ENCODE results near the gene CDK11B.
"Not testable (repeated sequence)": the region's sequence is repeated elsewhere in the genome, so short reads cannot be mapped to it uniquely, and the experiment has no call there.

The CDK11B gene

DNA sequence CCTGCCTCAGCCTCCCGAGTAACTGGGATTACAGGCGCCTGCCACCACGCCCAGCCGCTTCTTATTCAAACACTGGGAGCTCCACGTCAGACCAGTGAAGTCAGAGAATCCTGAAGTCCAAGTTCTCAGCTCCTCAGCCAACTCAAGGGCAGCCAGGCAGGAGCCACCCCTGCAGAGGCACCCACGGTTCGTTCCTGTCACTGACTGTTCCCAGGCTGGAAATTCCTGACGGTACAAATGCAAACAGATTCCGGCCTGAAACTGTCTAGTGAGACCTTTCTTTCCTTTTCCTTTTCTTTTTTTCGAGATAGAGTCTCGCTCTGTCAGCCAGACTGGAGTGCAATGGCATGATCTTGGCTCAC lies 22.1 kb upstream of the CDK11B start:
- DNase-seq, result no peak

DNA sequence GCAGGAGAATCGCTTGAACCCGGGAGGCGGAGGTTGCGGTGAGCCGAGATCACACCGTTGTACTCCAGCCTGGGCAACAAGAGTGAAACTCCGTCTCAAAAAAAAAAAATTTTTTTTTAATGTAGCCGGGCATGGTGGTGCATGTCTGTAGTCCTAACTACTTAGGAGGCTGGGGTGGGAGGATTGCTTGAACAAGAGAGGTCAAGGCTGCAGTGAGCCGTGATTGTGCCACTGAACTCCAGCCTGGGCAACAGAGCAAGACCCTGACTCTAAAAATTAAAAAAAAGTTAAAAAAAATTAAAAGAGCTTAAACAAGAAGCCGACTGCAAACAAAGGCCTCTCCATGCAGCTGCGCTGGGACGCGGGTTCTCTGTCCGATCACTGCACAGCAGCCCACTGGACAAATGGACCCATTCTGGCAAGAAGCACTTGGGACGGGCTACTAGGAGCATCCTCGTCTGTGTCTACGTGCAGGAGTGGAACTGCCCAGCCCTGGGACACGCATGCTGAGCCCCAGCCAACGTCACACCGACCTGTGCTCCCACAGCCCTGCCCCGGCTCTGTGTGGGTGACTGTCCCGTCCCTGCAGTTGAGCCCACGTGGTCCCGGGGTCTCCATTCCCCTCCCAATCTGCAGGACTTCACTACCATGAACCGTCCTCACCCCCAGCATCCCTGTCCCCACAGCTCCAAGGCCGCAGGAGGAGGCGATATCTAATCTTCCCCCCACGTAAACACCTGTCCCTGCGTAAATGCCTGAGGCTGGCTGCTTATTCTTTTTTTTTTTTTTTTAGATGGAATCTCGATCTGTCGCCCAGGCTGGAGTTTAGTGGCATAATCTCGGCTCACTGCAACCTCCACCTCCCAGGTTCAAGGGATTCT lies 21.5 kb upstream of the CDK11B start:
- no peak for DNase-seq

DNA sequence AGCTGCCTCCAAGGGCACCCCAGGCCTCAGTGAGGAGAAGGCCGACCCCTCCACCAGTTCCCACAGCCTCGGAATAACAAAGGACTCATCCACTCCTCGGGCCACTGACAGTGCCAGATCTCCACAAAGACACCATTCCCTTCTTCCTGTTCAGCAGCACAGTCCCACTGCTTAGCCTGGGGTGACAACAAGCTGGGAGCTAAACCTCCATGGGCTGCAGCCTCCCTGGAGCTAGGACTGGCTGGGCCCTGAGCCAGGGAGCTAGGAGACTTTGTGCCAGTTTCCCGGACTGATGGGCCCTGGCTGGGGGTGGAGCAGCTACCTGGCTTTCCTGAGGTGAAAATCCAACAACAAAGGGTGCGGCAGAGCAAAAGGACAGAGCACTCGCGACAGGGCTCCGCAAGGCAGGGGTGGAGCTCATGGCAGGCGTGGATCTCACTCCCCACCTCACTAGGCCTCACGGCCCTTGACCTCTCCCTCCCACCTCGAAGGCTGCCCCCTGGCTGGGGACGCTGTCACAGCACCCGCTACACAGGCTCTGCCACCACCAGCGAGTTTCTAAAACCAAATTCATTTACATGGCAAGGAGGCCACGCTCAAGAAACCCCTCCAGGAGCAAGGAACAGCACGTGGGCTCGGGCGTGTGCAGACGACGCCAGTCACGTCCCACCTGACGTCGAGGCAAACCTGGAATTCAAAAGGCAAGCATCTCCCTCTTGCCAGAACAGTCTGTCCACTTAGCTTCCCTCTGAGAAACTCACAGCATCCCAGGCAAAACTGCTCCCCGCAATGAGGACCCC lies 20.0 kb upstream of the CDK11B start:
- no peak for DNase-seq

DNA sequence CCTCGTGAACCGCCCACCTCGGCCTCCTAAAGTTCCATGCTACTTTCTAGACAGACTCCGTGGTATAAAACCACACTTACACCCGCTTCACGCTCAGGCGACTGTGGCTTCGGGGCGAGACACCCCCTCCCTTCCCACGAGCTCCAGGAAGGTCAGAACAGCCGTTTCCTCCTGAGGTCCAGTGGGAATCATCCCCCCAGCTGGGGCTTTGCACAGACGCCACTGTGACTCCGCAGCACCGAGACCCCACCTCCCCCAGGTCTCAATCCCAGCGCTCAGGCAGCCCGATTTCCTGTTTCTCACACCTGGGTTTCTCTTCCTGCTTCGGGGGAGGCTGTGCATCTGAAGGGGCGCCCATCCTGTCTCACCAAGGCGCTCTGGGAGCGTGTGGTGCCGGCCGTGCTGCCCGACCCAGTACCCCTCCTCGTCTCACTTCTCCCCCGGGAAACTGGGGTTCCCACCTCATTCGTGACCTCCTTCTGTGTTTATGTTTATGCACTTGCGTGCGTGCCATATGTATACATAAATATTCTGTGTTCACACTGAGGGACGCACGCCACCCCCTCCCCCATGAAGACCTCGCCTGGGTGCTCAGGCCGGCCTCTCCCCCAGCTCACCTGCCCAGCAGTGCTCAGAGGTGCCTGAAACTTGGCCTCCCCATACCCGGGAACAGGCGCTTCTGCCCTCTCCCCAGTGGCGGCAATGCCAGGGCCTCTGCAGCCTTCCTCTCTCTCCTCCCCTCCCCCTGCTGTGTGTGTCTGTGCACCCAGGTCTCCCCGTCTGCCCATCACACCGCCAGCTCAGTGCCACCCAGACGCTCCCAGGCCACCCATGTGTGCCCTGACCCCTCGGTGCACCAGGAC lies 19.1 kb upstream of the CDK11B start:
- DNase-seq, result no peak

DNA sequence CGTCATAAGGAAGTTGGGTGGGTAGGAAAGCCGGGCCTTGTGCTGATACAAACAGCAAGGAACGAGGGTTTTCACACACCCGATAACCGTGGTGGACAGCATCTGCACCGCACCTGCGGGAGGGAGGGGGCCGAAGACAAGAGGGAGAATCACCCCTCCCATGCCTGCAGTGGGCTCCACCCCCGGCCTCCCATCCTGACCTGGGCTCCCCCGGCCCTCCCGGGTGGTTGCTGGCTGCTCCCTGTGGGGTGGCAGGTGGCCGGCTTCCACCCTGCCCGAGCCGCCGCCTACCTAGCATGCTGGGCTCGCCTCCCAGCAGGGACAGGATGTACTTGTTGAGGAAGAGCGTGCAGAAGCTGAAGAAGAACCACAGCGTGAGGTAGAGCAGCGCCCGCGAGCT lies 17.3 kb upstream of the CDK11B start:
- DNase-seq, result not testable (repeated sequence)

DNA sequence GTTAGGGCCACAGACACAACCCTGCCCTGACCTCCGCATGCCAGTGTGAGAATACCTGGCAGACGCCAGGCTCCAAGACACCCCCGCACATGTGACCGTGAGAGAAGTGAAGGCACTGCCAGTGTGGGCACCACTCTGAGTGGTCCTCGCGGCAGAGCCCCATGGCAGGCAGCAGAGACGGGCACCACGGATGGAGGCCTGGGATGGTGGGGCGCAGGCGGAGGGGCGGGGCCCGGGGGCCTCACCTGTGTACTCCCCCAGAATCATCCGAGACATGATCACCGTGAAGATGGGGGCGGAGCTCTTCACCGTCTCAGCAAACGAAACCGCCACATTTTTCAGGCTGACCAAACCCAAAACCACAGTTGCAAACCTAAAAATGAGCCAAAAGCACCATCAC lies 16.4 kb upstream of the CDK11B start:
- DNase-seq, result not testable (repeated sequence)

DNA sequence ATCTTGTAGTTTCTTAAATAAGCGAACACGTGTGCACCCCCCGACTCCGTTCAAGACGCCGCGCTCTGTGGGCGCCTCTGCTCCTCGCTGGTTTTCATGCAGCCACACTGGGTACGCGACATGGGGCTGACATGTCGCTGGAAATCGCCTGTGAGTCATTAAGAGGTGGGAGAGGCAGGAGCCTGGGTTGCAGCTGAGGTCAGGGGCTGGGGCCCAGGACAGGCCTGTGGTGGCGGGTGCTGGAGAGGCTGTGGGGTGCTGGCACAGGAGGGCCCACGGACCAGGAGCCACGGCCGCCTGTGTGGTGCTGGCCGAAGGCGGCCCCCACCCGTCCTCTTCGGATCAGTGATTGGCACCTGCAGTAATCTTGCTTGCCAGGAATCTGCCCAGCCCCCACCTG lies 16.0 kb upstream of the CDK11B start:
- DNase-seq, result not testable (repeated sequence)

DNA sequence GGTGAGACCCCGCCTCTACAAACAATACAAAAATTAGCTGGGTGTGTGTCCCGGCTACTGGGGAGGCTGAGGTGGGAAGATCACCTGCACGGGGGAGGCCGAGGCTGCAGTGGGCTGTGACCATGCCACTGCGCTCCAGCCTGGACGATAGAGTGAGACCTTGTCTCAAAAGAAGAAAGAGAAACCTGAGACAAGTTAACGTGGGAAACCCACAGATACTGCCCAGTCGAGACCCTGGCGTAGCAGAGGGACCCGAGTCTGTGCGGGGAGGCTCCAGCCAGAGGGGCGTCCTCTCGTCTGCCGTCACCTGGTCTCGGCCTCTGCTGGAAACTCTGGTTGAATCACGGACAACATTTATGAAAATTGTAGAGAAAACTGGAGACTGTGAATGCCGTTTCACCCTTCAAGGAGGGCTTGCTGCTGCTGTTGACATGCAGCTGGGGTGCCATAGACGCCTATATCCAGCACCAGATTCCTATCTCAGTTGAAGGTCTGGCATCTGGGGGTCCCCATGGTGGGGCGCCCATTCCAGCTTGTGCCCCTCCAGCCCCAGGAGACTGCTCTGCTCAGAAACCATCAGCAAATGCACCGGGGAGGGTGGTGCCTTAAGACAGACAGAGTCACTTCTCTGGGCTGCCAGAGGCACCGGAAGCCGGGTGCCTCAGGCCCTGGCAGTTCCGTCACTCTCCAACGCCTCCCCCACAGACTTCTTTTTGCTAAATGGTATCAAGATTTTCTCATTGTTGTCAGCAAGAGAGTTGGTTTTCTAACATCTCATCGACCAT lies 13.6 kb upstream of the CDK11B start:
- DNase-seq, result no peak

DNA sequence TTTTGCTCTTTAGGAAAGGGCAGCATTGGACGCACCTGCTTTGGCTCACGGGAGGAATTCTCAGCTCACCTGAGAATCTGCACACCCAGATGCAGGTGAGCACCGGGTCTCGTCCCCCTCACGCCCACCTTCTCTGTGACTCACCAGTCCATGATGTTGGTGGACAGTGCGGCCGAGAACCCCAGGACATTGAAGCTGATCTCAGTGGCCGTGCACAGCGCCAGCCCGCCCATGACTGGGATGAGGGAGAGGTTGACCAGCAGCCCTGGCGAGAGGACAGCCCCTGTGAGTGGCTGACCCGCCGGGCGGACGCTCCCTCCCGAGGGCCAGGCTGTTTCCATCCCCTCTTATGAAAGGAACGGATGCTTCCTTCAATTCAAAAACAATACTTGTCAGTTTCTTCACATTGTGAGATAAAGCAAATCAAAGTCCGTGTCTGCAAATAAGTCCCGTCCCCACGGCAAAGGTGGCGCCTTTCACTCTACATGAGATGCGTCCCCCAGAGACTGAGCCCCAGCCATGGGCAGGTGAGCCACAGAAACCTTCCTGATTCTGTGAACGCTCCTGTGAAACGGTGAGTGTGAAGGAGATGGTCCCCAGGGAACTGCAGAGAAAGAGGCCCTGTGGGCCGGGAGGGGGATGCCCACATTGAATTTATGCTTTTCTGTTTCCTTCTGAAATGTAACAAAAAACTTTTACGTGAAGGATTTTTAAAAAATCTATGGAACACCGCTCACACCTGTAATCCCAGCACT lies 12.7 kb upstream of the CDK11B start:
- DNase-seq, result no peak

DNA sequence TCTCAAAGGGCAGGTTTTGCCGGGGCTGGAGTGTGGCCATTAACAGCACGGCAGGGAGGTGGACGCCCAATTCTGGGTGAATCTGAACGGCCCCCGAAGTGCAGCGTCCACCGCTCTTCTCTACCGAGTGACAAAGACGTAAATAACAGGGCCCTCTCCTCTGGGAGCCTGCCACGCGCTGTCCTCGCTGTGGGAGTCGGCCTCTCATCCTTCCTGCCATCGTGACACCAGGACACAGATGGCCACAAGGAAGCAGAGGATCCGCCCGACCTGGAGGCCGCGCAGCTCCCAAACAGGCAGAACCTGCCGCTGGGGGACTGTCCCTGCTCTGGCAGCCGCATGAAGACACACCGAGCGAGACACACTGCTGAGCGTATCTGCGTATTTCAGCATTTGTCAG lies 12.1 kb upstream of the CDK11B start:
- DNase-seq, result no peak

DNA sequence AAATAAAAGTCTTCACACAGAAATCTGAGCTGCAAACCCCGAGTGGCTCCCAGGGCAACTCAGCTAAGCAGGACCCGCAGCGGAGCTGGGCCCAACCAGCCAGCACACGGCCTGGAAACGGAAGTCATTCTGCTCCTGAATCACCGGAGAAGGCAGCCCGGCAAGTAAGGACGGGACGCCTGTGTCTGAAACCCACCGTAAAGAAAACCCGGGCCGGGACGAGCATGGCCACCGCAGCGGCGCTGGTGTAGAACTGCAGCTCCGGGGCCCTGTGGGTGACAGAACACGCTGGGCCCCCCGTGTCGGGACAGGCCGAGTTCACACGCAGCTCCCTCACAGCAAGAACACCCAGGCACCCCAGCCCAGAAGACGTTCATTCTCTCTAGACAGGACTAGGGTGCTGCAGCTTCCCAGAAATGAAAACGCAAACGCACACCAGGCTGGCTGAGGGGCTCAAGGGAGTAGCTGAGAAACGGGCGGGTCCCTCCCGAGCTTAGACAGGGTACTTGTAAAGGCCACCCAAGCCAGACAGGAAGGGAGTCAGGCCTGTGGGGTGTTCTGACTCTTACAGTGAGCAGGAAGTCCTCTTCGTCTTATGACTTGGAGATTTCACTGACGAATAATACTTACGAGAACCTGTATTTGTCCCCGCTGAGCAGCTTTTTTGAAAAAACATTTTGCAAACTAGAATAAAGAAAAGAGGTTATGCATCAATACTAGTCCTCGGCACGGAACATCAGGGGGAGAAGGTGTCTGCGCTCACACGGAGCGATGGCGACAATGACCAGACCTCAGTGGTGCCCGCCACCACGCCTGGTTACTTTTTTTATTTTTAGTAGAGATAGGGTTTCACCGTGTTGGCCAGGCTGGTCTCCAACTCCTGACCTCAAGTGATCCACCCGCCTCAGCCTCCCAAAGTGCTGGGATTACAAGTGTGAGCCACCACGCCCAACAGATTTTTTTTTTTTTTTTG lies 10.9 kb upstream of the CDK11B start:
- DNase-seq, result no peak

DNA sequence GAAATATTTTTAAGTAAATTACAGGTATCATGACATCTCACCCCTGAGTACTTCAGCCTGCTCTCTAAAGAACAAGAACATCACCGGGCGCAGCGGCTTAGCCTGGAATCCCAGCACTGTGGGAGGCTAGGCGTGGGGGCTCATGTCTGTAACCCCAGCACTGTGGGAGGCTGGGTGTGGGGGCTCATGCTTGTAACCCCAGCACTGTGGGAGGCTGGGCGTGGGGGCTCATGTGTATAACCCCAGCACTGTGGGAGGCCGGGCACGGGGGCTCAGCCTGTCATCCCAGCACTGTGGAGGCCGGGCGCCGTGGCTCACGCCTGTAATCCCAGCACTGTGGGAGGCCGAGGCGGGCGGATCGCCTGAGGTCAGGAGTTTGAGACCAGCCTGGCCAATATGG lies 7.7 kb upstream of the CDK11B start:
- DNase-seq, result no peak

DNA sequence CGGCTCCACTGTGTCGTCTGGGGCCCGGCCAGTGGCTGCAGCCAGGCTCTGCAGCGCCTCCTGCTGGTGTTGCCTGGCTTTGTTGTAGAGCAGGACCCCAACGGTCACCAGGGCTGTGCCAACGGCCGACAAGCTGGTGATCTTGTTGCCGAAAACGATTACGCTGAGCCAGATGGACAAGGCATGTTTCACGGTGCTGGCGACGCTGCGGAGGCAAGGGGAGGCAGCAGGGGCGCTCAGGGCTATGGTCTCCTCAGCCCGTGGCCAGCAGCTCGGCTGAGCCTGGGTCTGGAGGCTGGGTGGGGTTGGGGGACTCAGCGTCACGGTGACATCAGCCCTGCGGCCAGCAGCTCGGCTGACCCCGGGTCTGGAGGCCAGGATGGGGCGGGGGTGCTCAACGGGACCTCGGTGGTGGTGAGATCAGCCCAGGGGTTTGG lies 7.0 kb upstream of the CDK11B start:
- no peak for DNase-seq

DNA sequence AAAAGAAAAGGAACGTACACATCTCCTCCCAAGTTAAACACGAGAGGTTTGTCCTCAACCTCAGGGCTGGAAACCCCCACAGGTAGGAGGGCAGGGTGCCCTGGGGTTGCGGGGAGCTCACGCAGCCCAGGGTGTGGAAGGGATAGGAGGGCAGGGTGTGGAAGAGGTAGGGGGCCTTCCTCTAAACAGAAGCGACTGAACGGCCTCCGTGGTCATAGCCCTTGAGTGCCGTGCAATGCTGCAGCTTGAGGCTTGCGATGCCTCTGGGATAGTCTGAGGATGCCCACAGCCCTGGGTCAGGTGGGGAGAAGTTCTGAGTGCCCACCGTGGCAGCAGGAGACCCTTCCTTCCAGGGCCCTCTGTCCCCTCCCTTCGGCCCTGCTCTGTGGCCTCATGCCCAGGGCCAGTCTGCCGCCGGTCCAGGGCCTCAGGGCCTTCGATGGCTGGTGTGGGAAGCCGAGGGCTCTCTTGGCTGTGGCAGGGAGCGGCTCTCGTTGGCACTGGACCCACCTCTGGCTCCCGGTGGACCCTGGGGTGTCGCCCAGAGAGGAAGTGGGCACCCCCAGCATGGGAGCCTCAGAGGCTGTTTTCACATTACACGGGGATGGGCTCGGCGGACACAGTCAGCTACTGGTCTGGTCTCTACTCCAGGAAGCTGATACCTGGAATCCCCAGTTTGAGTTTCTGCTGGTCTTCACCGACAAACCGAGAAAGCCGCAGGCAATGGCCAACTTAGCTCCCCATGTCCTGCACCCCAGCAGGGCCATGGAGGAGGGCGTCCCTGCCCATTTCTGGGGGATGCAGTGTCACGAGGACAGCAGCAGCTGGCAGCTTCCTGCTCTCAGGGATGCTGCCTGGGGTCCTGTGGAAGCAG lies 6.4 kb upstream of the CDK11B start:
- no peak for DNase-seq

DNA sequence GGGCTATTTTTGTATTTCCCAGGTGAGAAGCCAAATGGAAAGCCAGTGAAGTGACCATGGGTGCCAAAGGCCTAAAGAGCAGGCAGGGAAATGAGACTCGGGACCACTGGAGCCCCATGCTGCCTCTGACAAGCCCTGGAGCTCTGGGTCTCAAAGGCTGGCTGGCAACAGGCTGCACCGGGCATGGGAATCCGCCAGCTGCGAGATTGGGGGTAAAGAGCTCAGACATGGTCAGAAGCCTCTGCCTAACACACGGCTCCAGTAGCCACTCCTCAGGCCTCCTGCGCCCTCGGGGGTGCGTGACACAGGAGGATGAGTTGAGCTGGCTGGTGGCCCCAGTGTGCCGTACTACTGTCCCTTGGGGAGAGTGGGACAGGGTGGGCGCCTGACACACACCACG lies 5.5 kb upstream of the CDK11B start:
- not testable (repeated sequence) for DNase-seq

DNA sequence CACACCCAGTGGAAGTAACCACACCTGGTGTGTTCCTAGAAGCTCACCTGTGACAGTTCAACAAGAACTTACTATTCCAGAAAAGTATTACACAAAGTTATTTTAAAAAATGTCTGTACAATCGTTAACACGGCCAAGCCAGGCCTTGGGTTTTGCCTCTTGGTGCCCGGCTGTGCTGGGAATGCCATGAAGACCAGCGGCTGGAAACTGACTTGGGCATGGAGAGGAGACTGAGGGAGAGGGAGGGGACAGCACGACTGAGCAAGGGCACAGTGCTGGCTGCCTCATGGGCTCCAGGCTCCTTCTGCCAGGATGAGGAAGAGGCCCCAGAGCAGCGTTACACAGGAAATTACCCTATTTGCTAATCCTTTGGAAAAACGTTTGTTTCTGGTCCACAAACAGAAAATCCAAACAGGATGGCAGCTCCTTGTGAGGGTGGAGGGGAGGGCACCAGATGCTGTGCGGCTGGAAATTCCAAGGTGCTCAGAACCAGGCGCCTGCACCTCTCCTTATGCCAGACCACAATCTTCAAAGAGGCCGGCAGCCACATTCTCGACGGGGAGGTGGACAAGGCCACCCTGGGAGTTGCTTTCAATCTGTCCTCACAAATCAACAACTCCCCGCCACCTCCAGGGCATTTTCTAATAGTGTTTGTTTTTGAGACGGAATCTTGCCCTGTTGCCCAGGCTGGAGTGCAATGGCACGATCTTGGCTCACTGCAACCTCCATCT lies 4.2 kb upstream of the CDK11B start:
- DNase-seq, result not testable (repeated sequence)

DNA sequence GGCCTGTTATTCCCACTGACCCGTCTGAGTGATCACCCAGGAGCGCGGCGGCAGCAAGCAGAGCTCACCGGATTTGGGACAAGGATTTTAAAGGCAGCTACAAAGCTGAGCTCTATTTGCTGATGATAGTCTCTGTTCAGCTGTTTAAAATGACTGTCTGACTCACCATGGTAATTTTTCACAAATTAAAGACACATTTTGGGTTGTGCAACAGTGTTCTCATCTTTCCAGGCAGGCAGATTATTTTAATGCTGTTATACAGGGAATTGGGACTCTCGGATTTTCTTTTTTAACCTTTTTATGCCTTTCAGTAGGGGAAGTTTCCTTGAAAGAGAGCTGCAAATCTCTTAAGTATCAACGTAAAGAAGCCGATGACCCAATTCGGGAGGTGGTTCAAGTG lies 3.6 kb upstream of the CDK11B start:
- DNase-seq, result not testable (repeated sequence)

DNA sequence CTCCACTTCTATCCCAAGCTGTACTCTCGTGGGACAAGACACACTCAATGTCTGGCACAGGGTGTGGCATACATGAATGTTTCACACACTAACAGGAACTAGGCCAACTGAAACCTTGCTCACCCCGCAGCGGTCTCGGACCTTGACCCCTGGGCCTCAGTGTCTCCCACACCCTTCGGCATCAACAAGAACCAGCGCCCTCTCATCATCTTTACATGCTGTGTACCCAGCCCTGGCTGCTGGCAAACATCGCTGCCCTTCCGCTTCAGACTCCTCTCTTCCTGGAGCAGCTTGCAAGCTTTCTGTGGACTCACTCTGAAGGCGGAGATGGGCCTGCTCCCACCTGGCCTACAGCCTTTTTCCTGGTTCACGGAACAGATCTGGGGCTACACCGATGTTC lies 10.5 kb downstream of the CDK11B start:
- DNase-seq, result not testable (repeated sequence)

All from right forelimb (tissue), 1 donor.